HG03460 (cell line): ENCODE results near the gene AKR7A2.
"Not testable (repeated sequence)": the region's sequence is repeated elsewhere in the genome, so short reads cannot be mapped to it uniquely, and the experiment has no call there.

Source experiments
- ATAC-seq: cut with Tn5 transposase; IDR thresholded peaks from one replicate; pipeline ENCODE4 v1.9.1; 2021; ENCODE audit not compliant: unreplicated experiment

AKR7A2 gene

DNA sequence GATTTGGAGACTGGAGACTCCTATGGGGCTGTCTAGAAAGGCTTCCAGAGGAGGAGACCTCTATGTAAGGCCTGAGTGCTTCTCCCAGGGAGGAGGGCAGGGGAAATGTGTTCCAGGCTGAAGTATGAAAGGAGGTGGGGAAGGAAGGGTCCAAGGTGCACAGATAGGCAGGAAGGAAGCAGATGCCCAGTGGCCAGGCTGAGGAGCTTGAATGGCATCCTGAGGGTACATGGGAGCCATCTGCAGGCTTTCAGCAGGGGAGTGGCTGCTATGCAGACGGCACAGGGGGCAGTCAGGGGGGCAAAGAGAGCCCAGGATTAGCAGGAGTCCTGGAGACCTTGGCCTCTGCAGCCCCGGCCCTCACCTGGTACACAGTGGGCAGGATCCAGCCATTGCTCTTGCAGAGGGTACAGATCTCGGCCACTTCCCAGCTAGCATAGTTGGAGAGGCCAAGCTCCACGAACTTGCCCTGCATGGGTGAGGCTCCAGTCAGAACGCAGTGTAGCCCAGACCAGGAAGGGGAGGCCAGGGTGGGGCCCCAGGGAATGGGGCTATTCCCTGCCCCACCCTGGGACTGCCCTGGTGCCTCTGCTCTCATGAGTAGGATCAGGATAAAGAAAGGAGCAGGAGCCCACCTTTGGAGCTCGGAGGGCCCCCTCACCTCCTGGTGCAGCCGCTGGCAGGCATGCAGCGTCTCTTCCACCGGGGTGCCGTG is 4.0 kb downstream of the AKR7A2 start:
- no peak for ATAC-seq

GRCh38 chr1:19306941-19307340 is 5.0 kb downstream of the AKR7A2 start:
- ATAC-seq, result no peak

DNA sequence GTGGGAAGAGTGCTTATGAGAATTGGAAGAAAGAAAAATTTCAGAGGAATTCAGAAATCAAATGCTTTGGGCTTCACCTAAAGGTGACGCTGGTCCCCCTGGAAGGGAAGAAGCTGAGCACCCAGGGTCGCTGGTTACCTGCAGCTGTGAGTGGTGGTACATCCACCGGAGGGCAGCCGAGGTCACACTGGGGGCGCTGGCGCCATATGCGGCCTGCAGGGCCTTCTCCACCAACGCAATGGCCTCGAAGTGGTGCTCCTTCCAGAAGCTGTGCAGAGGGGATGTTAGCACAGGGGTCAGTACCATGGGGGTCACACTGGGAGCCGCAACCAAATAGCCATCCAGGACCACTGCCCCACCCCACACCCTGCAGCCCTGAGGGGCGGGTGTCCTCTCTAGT is 6.1 kb downstream of the AKR7A2 start:
- no peak for ATAC-seq

DNA sequence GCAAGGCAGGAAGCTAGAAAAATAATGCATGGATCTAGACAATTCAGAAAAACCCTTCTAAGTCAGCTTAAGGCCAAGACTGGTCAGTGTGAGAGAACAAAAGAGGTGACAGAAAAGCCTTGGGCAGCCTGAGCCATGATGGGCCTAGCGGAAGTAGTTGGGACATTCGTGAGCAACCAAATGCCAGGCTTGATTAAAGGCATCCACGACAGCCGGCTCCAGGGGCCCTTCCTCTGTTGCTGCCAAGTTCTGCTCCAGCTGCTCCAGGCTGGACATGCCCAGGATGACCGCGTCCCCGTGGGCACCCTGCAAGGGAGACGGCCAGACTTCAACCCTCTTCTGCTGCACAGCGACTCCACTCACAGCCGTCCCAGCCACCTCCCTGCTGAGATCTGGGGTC is 7.9 kb downstream of the AKR7A2 start:
- not testable (repeated sequence) for ATAC-seq

- no peak for ATAC-seq
Observed at GRCh38 chr1:19300211-19300610, 11.7 kb downstream of the AKR7A2 start.

DNA sequence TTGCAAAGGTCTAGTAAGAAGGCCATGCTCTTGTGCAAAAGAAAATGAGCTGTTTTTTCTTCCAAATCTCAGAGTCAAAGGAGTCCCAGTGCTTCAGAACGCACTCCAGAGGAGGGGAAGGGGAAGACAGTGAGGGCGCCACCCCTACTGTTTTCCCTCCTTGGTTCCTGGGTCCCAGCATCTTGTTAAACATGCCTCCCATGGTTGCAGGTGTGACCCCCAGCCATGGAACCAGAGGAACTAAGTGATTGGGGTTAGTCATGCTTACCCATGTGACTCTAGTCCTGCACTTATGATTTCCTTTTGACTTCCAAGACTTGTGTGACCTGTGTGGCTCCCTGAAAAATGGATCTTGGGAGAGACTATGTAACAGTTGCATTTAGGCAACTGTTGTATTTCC is 17.3 kb downstream of the AKR7A2 start:
- no peak for ATAC-seq

DNA sequence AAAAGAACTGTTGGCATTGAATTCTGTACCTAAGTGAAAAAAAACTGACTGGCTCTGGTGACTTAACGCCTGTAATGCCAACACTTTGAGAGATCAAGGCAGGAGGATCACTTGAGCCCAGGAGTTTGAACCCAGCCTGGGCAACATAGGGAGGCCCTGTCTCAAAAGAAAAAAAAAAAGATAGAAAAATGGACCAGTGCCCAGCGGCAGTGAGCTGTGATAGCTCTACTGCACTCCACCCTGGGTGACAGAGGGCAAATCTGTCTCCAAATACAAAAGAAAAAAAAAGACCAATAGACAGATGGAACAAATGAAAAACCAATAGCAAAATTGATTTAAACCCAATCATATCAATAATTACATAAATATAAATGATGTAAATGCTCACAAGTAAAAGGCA is 22.7 kb downstream of the AKR7A2 start:
- no peak for ATAC-seq

DNA sequence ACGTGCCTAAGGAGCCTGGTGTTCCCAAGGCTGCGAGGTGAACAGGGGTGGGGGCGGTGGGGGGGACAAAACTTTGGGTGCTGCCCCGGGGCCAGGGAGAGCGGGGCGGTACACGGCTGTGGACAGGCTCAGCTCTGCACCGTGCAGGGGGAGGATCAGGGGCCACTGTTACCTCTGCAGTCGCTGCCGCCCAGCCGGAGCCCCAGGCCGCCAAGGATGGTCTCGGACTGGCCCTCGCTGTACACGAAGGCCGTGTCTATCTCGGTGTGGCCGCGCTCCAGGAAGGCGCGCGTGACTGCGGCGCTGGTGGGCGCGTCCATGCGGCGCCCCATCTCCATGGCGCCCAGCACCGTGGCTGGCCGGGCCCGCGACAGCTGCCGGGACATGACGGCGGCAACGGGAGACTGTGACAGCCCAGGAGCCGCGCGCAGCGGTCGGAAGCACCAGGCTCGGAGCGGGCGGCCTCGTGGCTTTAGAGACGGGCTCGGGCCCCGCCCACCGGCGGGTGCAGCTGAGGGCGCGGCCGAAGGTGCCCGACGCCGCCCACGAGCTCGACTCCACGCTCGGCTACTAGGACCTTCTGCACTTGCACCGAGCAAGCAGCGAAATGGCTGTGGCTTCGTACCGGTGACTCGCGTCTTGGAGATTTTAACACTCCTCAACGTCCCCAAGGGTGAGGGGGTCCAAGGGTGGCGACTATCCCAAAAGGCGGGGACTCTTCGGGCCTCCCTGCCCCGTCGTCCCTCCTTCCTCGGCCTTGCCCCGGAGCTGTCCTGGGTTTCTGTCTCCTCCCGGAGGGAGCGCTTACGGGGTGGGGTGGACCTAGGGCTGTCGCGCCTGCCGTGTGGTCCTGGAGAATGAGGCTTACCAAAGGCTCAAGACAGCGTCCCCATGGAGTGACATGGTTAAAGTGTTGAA is 23.4 kb downstream of the AKR7A2 start, which contains the start of gene AKR7A3:
Gene AKR7A3 (minus strand): TSS at position 447 of the 918 bp plus-strand sequence. CDS start 61 bp downstream, at position 386.
- not testable (repeated sequence) for ATAC-seq

DNA sequence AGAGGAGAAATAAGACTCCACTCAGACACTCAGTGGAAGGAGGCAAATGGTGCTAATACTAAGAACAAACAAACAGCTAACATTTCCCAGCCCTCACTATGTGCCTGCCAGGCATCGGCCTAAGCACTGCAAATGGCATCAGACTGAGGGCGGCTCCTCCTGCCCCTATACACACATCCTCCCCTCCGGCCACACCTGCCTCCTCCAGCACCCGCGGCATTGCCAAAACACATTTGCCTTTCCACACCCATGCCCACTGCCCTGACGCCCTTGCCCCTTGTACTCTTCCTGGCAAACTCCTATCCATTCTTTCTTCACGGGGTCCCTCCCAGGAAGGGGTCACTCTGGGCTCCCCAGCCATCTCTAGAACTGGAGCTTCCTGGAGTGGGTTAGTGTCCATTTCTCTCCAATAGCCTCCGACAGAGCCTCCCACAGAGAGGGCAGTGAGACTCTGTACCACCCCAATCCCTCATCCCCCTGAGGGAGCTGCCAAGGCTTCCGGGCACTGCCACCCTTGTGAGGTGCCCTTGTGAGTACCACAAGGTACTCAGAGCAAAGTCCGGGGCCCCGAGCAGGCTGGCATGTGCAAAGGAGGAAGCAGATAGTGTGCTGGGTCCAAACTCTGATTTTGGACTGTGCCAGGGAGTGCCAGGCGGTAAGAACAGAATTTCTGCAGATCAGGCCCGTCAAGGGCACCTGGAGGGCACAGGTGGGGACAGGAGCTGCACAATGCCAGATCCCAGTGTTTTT is 24.3 kb downstream of the AKR7A2 start:
- ATAC-seq, result no peak

GRCh38 chr1:19285807-19286206 is 26.1 kb downstream of the AKR7A2 start:
- ATAC-seq, result not testable (repeated sequence)

DNA sequence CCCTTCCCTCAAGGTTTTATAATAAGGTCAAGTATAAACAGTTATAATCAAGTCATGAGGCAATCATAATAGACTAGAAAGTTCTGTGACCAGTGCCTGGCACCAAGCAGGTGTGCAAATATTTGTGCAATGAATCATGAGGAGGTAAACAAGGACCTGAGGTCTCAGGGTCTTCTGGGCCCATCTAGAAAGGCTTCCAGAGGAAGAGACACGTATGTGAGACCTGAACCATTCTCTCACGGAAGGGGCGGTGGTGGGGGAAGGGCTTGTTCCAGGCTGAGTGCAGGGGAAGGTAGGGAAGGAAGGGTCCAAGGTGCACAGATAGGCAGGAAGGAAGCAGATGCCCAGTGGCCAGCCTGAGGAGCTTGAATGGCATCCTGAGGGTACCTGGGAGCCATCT is 26.6 kb downstream of the AKR7A2 start:
- ATAC-seq, result not testable (repeated sequence)

GRCh38 chr1:19284881-19285280 is 27.1 kb downstream of the AKR7A2 start:
- ATAC-seq, result no peak

DNA sequence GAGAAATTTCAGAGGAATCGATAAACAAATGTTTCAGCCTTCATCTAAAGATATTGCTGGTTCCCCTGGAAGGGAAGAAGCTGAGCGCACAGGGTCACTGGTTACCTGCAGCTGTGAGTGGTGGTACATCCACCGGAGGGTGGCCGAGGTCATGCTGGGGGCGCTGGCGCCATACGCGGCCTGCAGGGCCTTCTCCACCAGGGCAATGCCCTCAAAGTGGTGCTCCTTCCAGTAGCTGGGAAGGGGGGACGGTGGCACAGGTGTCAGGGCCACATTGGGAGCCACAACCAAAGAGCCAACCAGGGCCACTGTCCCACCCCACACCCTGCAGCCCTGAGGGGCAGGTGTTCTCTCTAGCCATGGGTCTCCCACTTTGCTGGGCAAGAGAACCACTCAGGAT is 28.1 kb downstream of the AKR7A2 start:
- no peak for ATAC-seq

- no peak for ATAC-seq
Observed at GRCh38 chr1:19274636-19275035, 37.3 kb downstream of the AKR7A2 start.

GRCh38 chr1:19273844-19274531 is 38.0 kb downstream of the AKR7A2 start:
- ATAC-seq, result not testable (repeated sequence)

GRCh38 chr1:19273106-19273843 is 38.7 kb downstream of the AKR7A2 start:
- ATAC-seq, result no peak

DNA sequence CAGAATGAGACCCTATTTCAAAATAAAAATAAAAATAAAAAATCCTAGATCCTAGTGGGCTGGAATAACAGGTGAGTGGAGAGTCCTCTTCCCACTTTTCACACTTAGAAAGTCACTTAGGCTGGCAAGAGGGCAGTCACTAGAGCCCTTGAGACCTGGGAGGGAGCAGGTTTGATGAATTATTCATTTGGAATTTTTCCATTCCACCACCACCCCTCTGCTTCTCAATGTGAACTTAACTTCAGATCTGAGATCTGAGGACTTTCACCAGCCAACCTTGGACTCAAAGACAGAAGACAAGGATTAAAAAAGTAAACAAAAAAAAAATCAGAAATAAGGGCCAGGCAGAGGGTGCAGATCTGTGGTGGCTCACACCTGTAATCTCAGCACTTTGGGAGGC is 39.9 kb downstream of the AKR7A2 start:
- no peak for ATAC-seq

- ATAC-seq, result not testable (repeated sequence)
Observed at GRCh38 chr1:19270343-19270730, 41.6 kb downstream of the AKR7A2 start.

- not testable (repeated sequence) for ATAC-seq
Observed at GRCh38 chr1:19269427-19270342, 42.3 kb downstream of the AKR7A2 start.
